ENCODE results near the gene PCDH12. TPM values are rescaled to one million over a fixed set of nuclear protein-coding genes. Genes with fewer than 3 reads are reported as not detected.

Gene PCDH12
- total and polyA plus RNA-seq, 9 donors: 0.61 to 11.1 (median 2.1) TPM

DNA sequence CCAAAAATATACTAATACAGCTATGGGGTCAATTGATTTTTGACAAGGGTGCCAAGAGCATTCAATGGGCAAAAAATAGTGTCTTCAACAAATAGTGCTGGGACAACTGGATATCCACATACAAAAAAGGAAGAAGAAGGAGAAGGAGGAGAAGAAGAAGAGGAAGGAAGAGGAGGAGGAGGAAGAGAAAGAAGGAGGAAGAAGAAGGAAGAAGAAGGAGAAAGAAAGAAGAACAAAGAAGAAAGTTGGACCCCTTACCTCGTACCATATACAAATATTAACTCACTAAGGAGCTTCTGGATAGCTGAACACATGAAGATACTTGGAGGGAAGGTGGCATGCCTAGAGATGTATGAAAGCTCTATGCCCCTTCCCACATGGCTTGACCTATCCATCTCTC, 51.5 kb downstream of the PCDH12 start:
- no peak for DNase-seq
- intact Hi-C loops (cut with DNase I): no loop called here

DNA sequence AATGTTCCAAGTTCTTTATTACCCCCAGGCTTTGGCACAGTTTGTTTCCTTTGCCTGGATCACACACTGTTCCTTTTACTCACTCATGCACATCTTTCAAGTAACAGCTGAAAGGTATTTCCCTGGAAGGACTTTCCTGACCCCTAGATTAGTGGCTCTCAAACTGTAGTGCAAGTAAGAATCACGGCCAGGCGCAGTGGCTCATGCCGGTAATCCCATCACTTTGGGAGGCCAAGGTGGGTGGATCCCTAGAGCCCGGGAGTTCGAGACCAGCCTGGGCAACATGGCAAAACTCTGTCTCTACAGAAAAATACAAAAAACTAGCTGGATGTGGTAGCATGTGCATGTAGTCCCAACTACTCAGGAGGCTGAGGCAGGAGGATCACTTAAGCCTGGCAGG, 53.5 kb downstream of the PCDH12 start:
- Histone ChIP-seq H3K27me3 (no peaks in the 10 kb centered on the region), H3K4me3 (no peak overlapping the region), H3K36me3 (no peaks in the 10 kb centered on the region), H3K9me3 (no peaks in the 10 kb centered on the region), H3K27ac (no peak overlapping the region), H3K4me1 (ENCODE audit: insufficient read depth) (no peaks in the 10 kb centered on the region)
- WGBS, 3 donors: 41 to 58% (median 52%) methylated on average over 5 of the region's 5 CpGs
- TF ChIP-seq POLR2A (IDR thresholded peaks at IDR 0.05): no peak
- TF ChIP-seq CTCF (IDR thresholded peaks at IDR 0.05): no peak
- no peak for TF ChIP-seq EP300 (IDR thresholded peaks at IDR 0.05)
- intact Hi-C loops (cut with DNase I): no loop called here
- DNase-seq: no peak

More for the DNA sequence above, 51.5 kb downstream of the PCDH12 start:
- 0 to 93% (median 40%) methylated on average over 1 of the region's 1 CpG for WGBS, 3 donors
- no peaks in the 10 kb centered on the region for H3K27me3 ChIP-seq
- H3K27ac ChIP-seq: no peak overlapping the region
- H3K9me3 ChIP-seq: no peaks in the 10 kb centered on the region
- no peak overlapping the region for H3K4me3 ChIP-seq
- TF ChIP-seq CTCF (IDR thresholded peaks at IDR 0.05): no peak
- no peak for TF ChIP-seq POLR2A (IDR thresholded peaks at IDR 0.05)
- TF ChIP-seq EP300 (IDR thresholded peaks at IDR 0.05): no peak
- H3K36me3 ChIP-seq: no peaks in the 10 kb centered on the region
- no peaks in the 10 kb centered on the region for H3K4me1 ChIP-seq (ENCODE audit: insufficient read depth)

DNA sequence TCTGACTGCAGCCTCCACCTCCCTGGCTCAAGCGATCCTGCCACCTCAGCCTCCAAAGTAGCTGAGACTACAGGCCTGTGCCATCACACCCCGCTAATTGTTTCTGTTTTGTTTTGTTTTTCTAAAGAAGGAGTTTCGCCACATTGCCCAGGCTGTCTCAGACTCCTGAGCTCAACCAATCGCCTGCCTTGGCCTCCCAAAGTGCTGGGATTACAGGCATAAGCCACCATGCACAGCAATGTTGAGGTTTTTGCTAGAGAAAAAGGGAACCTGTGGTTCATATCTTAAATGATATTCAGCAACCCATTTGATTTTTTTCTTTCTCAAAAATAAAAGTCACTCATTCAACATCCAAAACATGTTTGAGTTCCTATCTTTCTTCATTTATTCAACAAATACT, 54.7 kb downstream of the PCDH12 start:
- Histone ChIP-seq H3K9me3 (no peaks in the 10 kb centered on the region), H3K36me3 (no peaks in the 10 kb centered on the region), H3K27ac (no peak overlapping the region), H3K4me3 (no peak overlapping the region), H3K4me1 (ENCODE audit: insufficient read depth) (no peaks in the 10 kb centered on the region), H3K27me3 (no peaks in the 10 kb centered on the region)
- TF ChIP-seq CTCF (IDR thresholded peaks at IDR 0.05) (no peak), EP300 (IDR thresholded peaks at IDR 0.05) (no peak), POLR2A (IDR thresholded peaks at IDR 0.05) (no peak)
- no peak for DNase-seq
- intact Hi-C loops (cut with DNase I): no loop called here
- 74 to 82% (median 75%) methylated on average over 4 of the region's 4 CpGs for WGBS, 3 donors

- no peaks in the 10 kb centered on the region for H3K27me3 ChIP-seq
- TF ChIP-seq CTCF (IDR thresholded peaks at IDR 0.05) (no peak), EP300 (IDR thresholded peaks at IDR 0.05) (no peak), POLR2A (IDR thresholded peaks at IDR 0.05) (no peak)
- no peak for DNase-seq
- no peak overlapping the region for H3K27ac ChIP-seq
- no peaks in the 10 kb centered on the region for H3K9me3 ChIP-seq
- intact Hi-C loops (cut with DNase I): no loop called here
- no peaks in the 10 kb centered on the region for H3K36me3 ChIP-seq
- H3K4me1 ChIP-seq (ENCODE audit: insufficient read depth): no peaks in the 10 kb centered on the region
- H3K4me3 ChIP-seq: no peak overlapping the region
- 14 to 19% (median 15%) methylated on average over 5 of the region's 5 CpGs for WGBS, 3 donors
These were observed 55.8 kb downstream of the PCDH12 start for GRCh38 chr5:141902015-141902814.
